CD4-positive, alpha-beta T cell treated with Interleukin-17A for 4 hours (primary cell): ENCODE results near the gene XYLT2.

Experiments
- DNase-seq: peaks from one replicate; pipeline ENCODE4 v3.0.0-alpha.2; 2020; ENCODE audit warnings: mixed read lengths

Gene XYLT2

GRCh38 chr17:50365649-50366393 is 19.9 kb downstream of the XYLT2 start:
- no peak for DNase-seq

- DNase-seq = no peak
Measured at GRCh38 chr17:50367401-50367800, 21.5 kb downstream of the XYLT2 start.

- DNase-seq = no peak
Measured at GRCh38 chr17:50370052-50370451, 24.1 kb downstream of the XYLT2 start.

GRCh38 chr17:50371526-50371925 is 25.6 kb downstream of the XYLT2 start:
- no peak for DNase-seq

GRCh38 chr17:50372222-50372757 is 26.4 kb downstream of the XYLT2 start:
- DNase-seq = no peak

- DNase-seq = peak; percentile 88
Measured at GRCh38 chr17:50372758-50373556, 27.0 kb downstream of the XYLT2 start, which contains the start of the genes EME1 and MRPL27. Gene EME1 (plus strand): TSS chr17:50373229. CDS start chr17:50375209, 1,980 bp downstream. Gene MRPL27 (minus strand): TSS chr17:50373184. CDS start chr17:50373170, 14 bp downstream.

- DNase-seq = no peak
Measured at GRCh38 chr17:50373705-50374104, 27.8 kb downstream of the XYLT2 start.

GRCh38 chr17:50375858-50376538 is 30.1 kb downstream of the XYLT2 start:
- no peak for DNase-seq

GRCh38 chr17:50379351-50380132 is 33.6 kb downstream of the XYLT2 start:
- no peak for DNase-seq

GRCh38 chr17:50380369-50381259 is 34.7 kb downstream of the XYLT2 start:
- DNase-seq = no peak

- no peak for DNase-seq
Measured at GRCh38 chr17:50381260-50381815, 35.4 kb downstream of the XYLT2 start.

- no peak for DNase-seq
Measured at GRCh38 chr17:50381920-50382319, 36.0 kb downstream of the XYLT2 start.

GRCh38 chr17:50382931-50383330 is 37.0 kb downstream of the XYLT2 start:
- DNase-seq = no peak

- DNase-seq = no peak
Measured at GRCh38 chr17:50386510-50386909, 40.6 kb downstream of the XYLT2 start.

GRCh38 chr17:50388728-50389127 is 42.8 kb downstream of the XYLT2 start:
- no peak for DNase-seq

- DNase-seq = no peak
Measured at GRCh38 chr17:50389534-50389933, 43.6 kb downstream of the XYLT2 start.

GRCh38 chr17:50392621-50393020 is 46.7 kb downstream of the XYLT2 start:
- DNase-seq = no peak

GRCh38 chr17:50393700-50394099 is 47.8 kb downstream of the XYLT2 start:
- no peak for DNase-seq

- no peak for DNase-seq
Measured at GRCh38 chr17:50394711-50395110, 48.8 kb downstream of the XYLT2 start.

- DNase-seq = no peak
Measured at GRCh38 chr17:50396261-50397110, 50.6 kb downstream of the XYLT2 start.
